KMS-11 (cell line): ENCODE results near the gene ANOS1.

Experiments used
- H2AFZ ChIP-seq: fragments of 200-600 bp; sonication (generic); 2 replicates; pipeline ENCODE4 v1.6.1; 2016; ENCODE audit warnings: antibody characterized with exemption, mixed run types, low read depth
- H3K27ac ChIP-seq: fragments of 200-600 bp; sonication (generic); 2 replicates; pipeline ENCODE4 v1.6.1; 2016; ENCODE audit warnings: mild to moderate bottlenecking, mixed run types
- H3K27me3 ChIP-seq: fragments of 200-600 bp; sonication (generic); 2 replicates; pipeline ENCODE4 v1.6.1; 2017; ENCODE audit warnings: mild to moderate bottlenecking, low read depth, mixed run types, moderate library complexity; ENCODE audit not compliant: insufficient read depth
- H3K36me3 ChIP-seq: fragments of 200-600 bp; sonication (generic); 2 replicates; pipeline ENCODE4 v1.6.1; 2017; ENCODE audit warnings: mild to moderate bottlenecking, mixed run types; ENCODE audit not compliant: insufficient read depth
- H3K4me1 ChIP-seq: fragments of 200-600 bp; sonication (generic); 2 replicates; pipeline ENCODE4 v1.6.1; 2016; ENCODE audit warnings: mild to moderate bottlenecking, low read depth, mixed run types; ENCODE audit not compliant: poor library complexity, severe bottlenecking
- H3K4me2 ChIP-seq: fragments of 200-600 bp; sonication (generic); 2 replicates; pipeline ENCODE4 v1.7.0; 2016; ENCODE audit warnings: mild to moderate bottlenecking, mixed run types
- H3K4me3 ChIP-seq: fragments of 200-600 bp; sonication (generic); IDR thresholded peaks from 2 replicates; pipeline ENCODE4 v1.6.1; 2017; ENCODE audit warnings: low read depth, low read length, mixed read lengths; ENCODE audit not compliant: insufficient read depth
- H3K79me2 ChIP-seq: fragments of 200-600 bp; sonication (generic); 2 replicates; pipeline ENCODE4 v1.6.1; 2016; ENCODE audit warnings: low read depth, mixed run types; ENCODE audit not compliant: insufficient read depth
- H3K9ac ChIP-seq: fragments of 200-600 bp; sonication (generic); 2 replicates; pipeline ENCODE4 v1.6.1; 2016; ENCODE audit warnings: mild to moderate bottlenecking, mixed run types
- H4K20me1 ChIP-seq: fragments of 200-600 bp; sonication (generic); 2 replicates; pipeline ENCODE4 v1.6.1; 2016; ENCODE audit warnings: mild to moderate bottlenecking, mixed run types; ENCODE audit not compliant: insufficient read depth
- CTCF ChIP-seq: fragments of 200-600 bp; sonication (generic); conservative IDR thresholded peaks from 2 replicates; pipeline ENCODE4 v1.6.1; 2017; ENCODE audit warnings: low read depth, mild to moderate bottlenecking, antibody characterized with exemption, low read length, moderate library complexity, mixed read lengths

The ANOS1 gene

GRCh38 chrX:8730812-8731558 is 952 bp downstream of the ANOS1 start:
- peak overlapping the region; percentile 68; the same call in 1 of the 2 replicates for H3K4me2 ChIP-seq
- peaks cover 7% of the 10 kb centered on the region for H3K4me1 ChIP-seq
- TF ChIP-seq CTCF: no peak
- H3K9ac ChIP-seq: peak overlapping the region; percentile 22; the same call in 1 of the 2 replicates
- H3K79me2 ChIP-seq: no peaks in the 10 kb centered on the region
- no peaks in the 10 kb centered on the region for H3K36me3 ChIP-seq
- H3K4me3 ChIP-seq: no peak overlapping the region
- H4K20me1 ChIP-seq: no peaks in the 10 kb centered on the region
- H2AFZ ChIP-seq: peak overlapping the region; percentile 67
- no peak overlapping the region for H3K27ac ChIP-seq
- no peaks in the 10 kb centered on the region for H3K27me3 ChIP-seq

- Histone ChIP-seq H3K4me3 (no peak overlapping the region), H3K27me3 (no peaks in the 10 kb centered on the region)
These were observed 2.1 kb downstream of the ANOS1 start for GRCh38 chrX:8729811-8730210.

GRCh38 chrX:8728932-8729535 is 2.9 kb downstream of the ANOS1 start:
- H3K27me3 ChIP-seq: no peaks in the 10 kb centered on the region
- no peak for TF ChIP-seq CTCF
- H3K27ac ChIP-seq: no peak overlapping the region
- peaks cover 7% of the 10 kb centered on the region for H3K4me1 ChIP-seq
- no peaks in the 10 kb centered on the region for H3K79me2 ChIP-seq
- no peak overlapping the region for H3K4me2 ChIP-seq
- no peak overlapping the region for H3K4me3 ChIP-seq
- H2AFZ ChIP-seq: no peak overlapping the region
- no peaks in the 10 kb centered on the region for H3K36me3 ChIP-seq
- no peak overlapping the region for H3K9ac ChIP-seq
- no peaks in the 10 kb centered on the region for H4K20me1 ChIP-seq

More at GRCh38 chrX:8729811-8730210, 2.1 kb downstream of the ANOS1 start:
- H4K20me1 ChIP-seq: no peaks in the 10 kb centered on the region
- H3K9ac ChIP-seq: no peak overlapping the region
- H3K36me3 ChIP-seq: no peaks in the 10 kb centered on the region
- H3K4me1 ChIP-seq: peaks cover 7% of the 10 kb centered on the region
- H2AFZ ChIP-seq: no peak overlapping the region
- H3K27ac ChIP-seq: no peak overlapping the region
- no peak for TF ChIP-seq CTCF
- H3K79me2 ChIP-seq: no peaks in the 10 kb centered on the region
- peak overlapping the region; percentile 33; the same call in 1 of the 2 replicates for H3K4me2 ChIP-seq

- H3K4me1 ChIP-seq: peaks cover 7% of the 10 kb centered on the region
These were observed 5.8 kb downstream of the ANOS1 start for GRCh38 chrX:8726031-8726652.

More at GRCh38 chrX:8726031-8726652, 5.8 kb downstream of the ANOS1 start:
- H2AFZ ChIP-seq: no peak overlapping the region
- no peak overlapping the region for H3K4me2 ChIP-seq
- H3K27me3 ChIP-seq: no peaks in the 10 kb centered on the region
- no peak overlapping the region for H3K4me3 ChIP-seq
- no peaks in the 10 kb centered on the region for H3K79me2 ChIP-seq
- H3K27ac ChIP-seq: no peak overlapping the region
- no peak for TF ChIP-seq CTCF
- no peaks in the 10 kb centered on the region for H4K20me1 ChIP-seq
- H3K9ac ChIP-seq: no peak overlapping the region
- no peaks in the 10 kb centered on the region for H3K36me3 ChIP-seq
